A673 (cell line): Measurements from ENCODE around the gene CYP1A2. TPM values are rescaled to one million over a fixed set of nuclear protein-coding genes. Genes with fewer than 3 reads are reported as not detected.

Experiments
- BruUV-seq: library from RNA; stranded (reverse); fragments of 400-500 nt; replicated peaks from 2 replicates; lab custom pipeline; 2021; lab: Mats Ljungman, UMichigan
- CTCF ChIA-PET: fragments of 300-600 bp; sonication (Branson Sonifier 250); formaldehyde crosslinking; loops from one replicate; lab custom pipeline; 2022; ENCODE audit warnings: antibody characterized with exemption; lab: Charles Lee
- POLR2A ChIA-PET: fragments of 300-600 bp; sonication (Branson Sonifier 250); formaldehyde crosslinking; loops from one replicate; lab custom pipeline; 2022; ENCODE audit warnings: antibody characterized with exemption; ENCODE audit not compliant: low non-redundant PET; lab: Charles Lee
- DNase-seq: peaks from one replicate; pipeline ENCODE4 v3.0.0-alpha.2; 2015; ENCODE audit warnings: low spot score
- H3K27ac ChIP-seq: fragments of 200-600 bp; sonication (generic); 2 replicates; pipeline ENCODE4 v1.5.1; 2016; ENCODE audit warnings: mixed run types, low read depth, mild to moderate bottlenecking, mixed read lengths, antibody characterized with exemption, low read length; ENCODE audit not compliant: poor library complexity, severe bottlenecking
- H3K27me3 ChIP-seq: fragments of 200-600 bp; sonication (generic); replicated peaks from 2 replicates; pipeline ENCODE4 v1.6.1; 2017; ENCODE audit warnings: mixed run types, low read depth, mild to moderate bottlenecking, mixed read lengths, antibody characterized with exemption, low read length; ENCODE audit not compliant: insufficient read depth, poor library complexity
- H3K36me3 ChIP-seq: fragments of 200-600 bp; sonication (generic); 2 replicates; pipeline ENCODE4 v1.6.1; 2016; ENCODE audit warnings: mixed run types, mild to moderate bottlenecking, mixed read lengths, antibody characterized with exemption, low read length; ENCODE audit not compliant: insufficient read depth, poor library complexity, severe bottlenecking
- H3K4me1 ChIP-seq: fragments of 200-600 bp; sonication (generic); 2 replicates; pipeline ENCODE4 v1.6.1; 2017; ENCODE audit warnings: mixed run types, mild to moderate bottlenecking, mixed read lengths, antibody characterized with exemption, low read length; ENCODE audit not compliant: insufficient read depth, poor library complexity, severe bottlenecking
- H3K4me3 ChIP-seq: fragments of 200-600 bp; sonication (generic); 2 replicates; pipeline ENCODE4 v1.5.1; 2016; ENCODE audit warnings: low read depth, mixed run types, mild to moderate bottlenecking, mixed read lengths, low read length; ENCODE audit not compliant: poor library complexity, severe bottlenecking
- H3K9me3 ChIP-seq: fragments of 200-600 bp; sonication (generic); 2 replicates; pipeline ENCODE4 v1.6.1; 2016; ENCODE audit warnings: mixed run types, low read depth, mild to moderate bottlenecking, mixed read lengths, antibody characterized with exemption, low read length; ENCODE audit not compliant: poor library complexity, severe bottlenecking
- EZH2 ChIP-seq: fragments of 200-600 bp; sonication (generic); IDR thresholded peaks from 2 replicates; pipeline ENCODE4 v1.6.1; 2017; ENCODE audit warnings: borderline replicate concordance, low read depth, mild to moderate bottlenecking, mixed read lengths, antibody characterized with exemption, low read length; ENCODE audit not compliant: poor library complexity, severe bottlenecking
- intact Hi-C: fragments of 100-400 bp; cut with micrococcal nuclease; formaldehyde crosslinking; loops from one replicate; pipeline ENCODE4 v1.10.0; 2022; ENCODE audit not compliant: unreplicated experiment
- total RNA-seq: library from RNA; stranded (reverse); gene quantifications from 2 replicates; pipeline ENCODE4 v1.2.3, GENCODE V29; 2021
- TF ChIP-seq, protein P1 (sequence below): fragments of 300-800, 200-600 bp; sonication (generic); conservative IDR thresholded peaks from 2 replicates; pipeline ENCODE4 v1.5.1; 2017; ENCODE audit warnings: low read depth, mild to moderate bottlenecking, antibody characterized with exemption, low read length, moderate library complexity, mixed read lengths

Gene CYP1A2
- total RNA-seq, 1 experiment from 2014 or later: not detected

DNA sequence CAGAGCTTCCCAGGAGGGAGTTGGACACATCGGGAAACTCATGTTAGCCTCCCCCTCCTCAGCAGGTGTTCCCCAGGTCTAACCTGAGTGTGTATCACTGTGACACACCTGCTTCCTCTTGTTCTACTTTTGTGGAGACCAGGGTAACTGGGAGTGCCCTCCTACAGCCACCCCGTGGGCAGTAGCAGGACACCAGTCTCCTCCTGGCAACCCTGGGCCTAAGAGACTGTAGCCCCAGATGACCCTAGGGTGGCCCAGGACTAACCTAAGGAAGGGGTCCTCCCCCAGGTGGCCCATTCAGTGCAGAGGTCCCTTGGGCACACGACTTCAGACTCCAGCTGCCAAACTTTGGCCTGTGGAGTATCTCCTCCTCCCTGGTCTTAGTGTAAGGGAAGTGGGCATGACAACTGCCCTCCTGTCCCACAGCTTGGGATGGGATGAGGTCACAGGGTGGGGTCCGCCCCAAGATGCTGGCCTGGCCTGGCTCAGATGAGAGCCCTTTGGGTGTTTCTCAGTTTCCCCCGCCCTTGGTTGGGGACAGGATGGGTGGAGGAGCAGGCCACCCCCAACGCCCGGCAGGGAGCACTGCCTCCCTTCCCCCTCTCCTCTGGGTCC, 38.0 kb downstream of the CYP1A2 start:
- no TSS peak for BruUV-seq
- H3K4me3 ChIP-seq: no peak overlapping the region
- H3K36me3 ChIP-seq: peaks cover 8% of the 10 kb centered on the region
- H3K9me3 ChIP-seq: no peaks in the 10 kb centered on the region
- intact Hi-C loops: no loop called here
- H3K4me1 ChIP-seq: peaks cover 67% of the 10 kb centered on the region
- no peak for TF ChIP-seq EZH2
- TF ChIP-seq, protein P1, sequence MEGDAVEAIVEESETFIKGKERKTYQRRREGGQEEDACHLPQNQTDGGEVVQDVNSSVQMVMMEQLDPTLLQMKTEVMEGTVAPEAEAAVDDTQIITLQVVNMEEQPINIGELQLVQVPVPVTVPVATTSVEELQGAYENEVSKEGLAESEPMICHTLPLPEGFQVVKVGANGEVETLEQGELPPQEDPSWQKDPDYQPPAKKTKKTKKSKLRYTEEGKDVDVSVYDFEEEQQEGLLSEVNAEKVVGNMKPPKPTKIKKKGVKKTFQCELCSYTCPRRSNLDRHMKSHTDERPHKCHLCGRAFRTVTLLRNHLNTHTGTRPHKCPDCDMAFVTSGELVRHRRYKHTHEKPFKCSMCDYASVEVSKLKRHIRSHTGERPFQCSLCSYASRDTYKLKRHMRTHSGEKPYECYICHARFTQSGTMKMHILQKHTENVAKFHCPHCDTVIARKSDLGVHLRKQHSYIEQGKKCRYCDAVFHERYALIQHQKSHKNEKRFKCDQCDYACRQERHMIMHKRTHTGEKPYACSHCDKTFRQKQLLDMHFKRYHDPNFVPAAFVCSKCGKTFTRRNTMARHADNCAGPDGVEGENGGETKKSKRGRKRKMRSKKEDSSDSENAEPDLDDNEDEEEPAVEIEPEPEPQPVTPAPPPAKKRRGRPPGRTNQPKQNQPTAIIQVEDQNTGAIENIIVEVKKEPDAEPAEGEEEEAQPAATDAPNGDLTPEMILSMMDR: no peak
- H3K27me3 ChIP-seq: no peaks in the 10 kb centered on the region
- no peak for DNase-seq
- no peak overlapping the region for H3K27ac ChIP-seq
- CTCF ChIA-PET: interaction anchor here (0.8 to 1.5 kb wide), 5 partner anchors 9 to 114 kb away, joined by 4 to 10 read pairs (median 8); no protein-coding TSS in a partner anchor
- POLR2A ChIA-PET: no interaction called here

DNA sequence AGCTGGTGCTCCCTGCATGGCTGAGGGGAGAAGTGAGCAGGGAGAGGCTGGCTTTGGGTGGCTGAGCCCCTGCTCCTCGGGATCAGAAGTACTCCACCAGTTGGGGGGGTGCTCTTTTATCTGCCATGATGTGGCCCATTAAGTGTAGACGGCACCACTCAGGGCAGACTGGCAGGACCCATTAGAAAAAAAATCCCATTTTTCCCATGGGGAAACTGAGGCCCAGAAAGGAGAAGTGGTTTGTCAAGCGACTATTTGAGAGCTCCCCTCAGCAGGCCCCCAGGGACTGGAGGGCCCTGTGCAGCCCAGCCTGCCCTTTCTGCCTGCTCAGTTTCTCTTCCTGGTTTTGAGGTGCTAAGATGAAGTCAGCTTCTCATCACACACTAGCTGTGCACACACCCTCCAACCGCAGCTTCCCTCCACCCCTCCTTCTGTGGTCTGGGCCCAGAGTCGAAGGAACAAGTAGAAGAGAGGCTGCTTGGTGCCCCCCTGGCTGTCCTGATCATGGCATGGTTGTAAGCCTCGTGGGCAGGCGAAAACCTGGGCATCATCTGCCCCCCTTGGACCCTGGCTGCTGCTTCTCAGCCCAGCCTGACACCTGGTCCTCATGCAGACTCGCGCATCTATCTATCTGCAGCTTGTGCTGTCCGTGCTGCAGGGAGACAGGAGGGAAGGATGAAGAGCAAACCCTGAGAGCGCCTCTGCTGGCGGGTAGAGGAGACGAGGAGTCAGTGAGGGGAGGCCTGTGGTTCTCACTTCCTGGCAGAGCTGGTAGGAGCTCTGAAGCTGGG, 38.8 kb downstream of the CYP1A2 start:
- peaks cover 8% of the 10 kb centered on the region for H3K36me3 ChIP-seq
- ChIA-PET POLR2A (interaction anchor here (0.6 kb wide), 1 partner anchor 51 kb away, joined by 3 read pairs; no protein-coding TSS in a partner anchor), CTCF (interaction anchor here (0.6 to 1.5 kb wide), 7 partner anchors 10 to 157 kb away, joined by 3 to 10 read pairs (median 5); no protein-coding TSS in a partner anchor)
- no peaks in the 10 kb centered on the region for H3K9me3 ChIP-seq
- no peaks in the 10 kb centered on the region for H3K27me3 ChIP-seq
- intact Hi-C loops: no loop called here
- H3K4me1 ChIP-seq: peaks cover 66% of the 10 kb centered on the region
- no peak overlapping the region for H3K4me3 ChIP-seq
- no peak for TF ChIP-seq EZH2
- TF ChIP-seq, protein P1: peak; percentile 86
- peak; percentile 88 for DNase-seq
- H3K27ac ChIP-seq: peak overlapping the region; percentile 44
- BruUV-seq: no TSS peak

DNA sequence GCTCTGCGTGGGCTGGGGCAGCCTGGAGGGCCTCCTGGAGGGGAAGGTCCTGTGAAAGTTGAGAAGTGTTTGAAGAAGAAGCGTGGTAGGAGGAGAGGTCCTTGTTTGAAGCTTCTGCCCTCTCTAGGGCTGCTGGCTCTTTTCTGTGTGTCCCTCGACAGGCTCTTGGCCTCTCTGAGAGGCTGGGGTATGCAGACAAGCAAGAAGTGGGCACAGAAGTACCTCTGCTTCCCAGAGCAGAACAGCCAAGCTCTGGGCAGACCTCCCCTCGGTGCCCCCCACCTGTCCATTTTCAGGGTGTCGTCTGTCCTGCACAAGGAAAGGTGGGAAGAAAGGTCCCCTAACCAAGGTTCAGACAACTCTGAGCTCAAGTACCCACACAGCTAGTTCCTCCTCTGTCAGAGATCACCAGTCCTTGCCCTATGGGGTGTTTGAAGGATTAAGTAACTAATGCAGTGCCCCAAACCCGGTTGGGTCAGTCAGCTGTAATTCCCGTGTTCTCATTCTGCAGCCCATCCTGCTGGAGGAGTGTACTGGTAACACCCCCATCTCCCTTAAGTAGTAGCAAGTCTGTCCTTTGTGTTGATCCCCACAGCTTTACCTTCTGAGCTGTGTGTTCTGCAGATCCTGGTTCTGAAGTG, 39.5 kb downstream of the CYP1A2 start:
- peaks cover 8% of the 10 kb centered on the region for H3K36me3 ChIP-seq
- no peaks in the 10 kb centered on the region for H3K27me3 ChIP-seq
- no peak for DNase-seq
- BruUV-seq: no TSS peak
- intact Hi-C loops: no loop called here
- H3K4me3 ChIP-seq: no peak overlapping the region
- POLR2A ChIA-PET: interaction anchor here (0.6 kb wide), 2 partner anchors 51 to 1055 kb away, joined by 3 read pairs; no protein-coding TSS in a partner anchor
- H3K9me3 ChIP-seq: no peaks in the 10 kb centered on the region
- peak overlapping the region; percentile 44 for H3K27ac ChIP-seq
- peaks cover 66% of the 10 kb centered on the region for H3K4me1 ChIP-seq
- CTCF ChIA-PET: interaction anchor here (0.6 to 1.5 kb wide), 6 partner anchors 10 to 898 kb away, joined by 3 to 10 read pairs (median 4); no protein-coding TSS in a partner anchor
- TF ChIP-seq, protein P1: no peak
